Activated CD8-positive, alpha-beta memory T cell treated with anti-CD3 and anti-CD28 coated beads for 36 hours (primary cell): Measurements from ENCODE around the gene COL11A2. TPM values are rescaled to one million over a fixed set of nuclear protein-coding genes. Genes with fewer than 3 reads are reported as not detected.
"Not testable (repeated sequence)": the region's sequence is repeated elsewhere in the genome, so short reads cannot be mapped to it uniquely, and the experiment has no call there.

ENCODE experiments used
- CTCF ChIA-PET: fragments of 350-600 bp; sonication (Branson Sonifier 250); formaldehyde crosslinking; loops from one replicate; lab custom pipeline; 2021; ENCODE audit warnings: antibody characterized with exemption; lab: Charles Lee
- POLR2A ChIA-PET: fragments of 350-600 bp; sonication (Branson Sonifier 250); formaldehyde crosslinking; loops from one replicate; lab custom pipeline; 2021; ENCODE audit warnings: antibody characterized with exemption; lab: Charles Lee
- total RNA-seq, 2 experiments: library from RNA; stranded (reverse); gene quantifications; one replicate each; pipeline ENCODE4 v1.2.3, GENCODE V29; 2021

Gene COL11A2
- 1 to 10 TPM; 1.1 TPM for total RNA-seq

GRCh38 chr6:33192105-33192646 is at the start of gene COL11A2:
Gene COL11A2, minus strand, starts transcription at chr6:33192467. Its CDS starts 227 bp downstream, at chr6:33192240.
- CTCF ChIA-PET = no interaction called here
- POLR2A ChIA-PET = interaction anchor here (0.6 kb wide), 1 partner anchor 55 kb away, joined by 4 read pairs; no protein-coding TSS in a partner anchor

DNA sequence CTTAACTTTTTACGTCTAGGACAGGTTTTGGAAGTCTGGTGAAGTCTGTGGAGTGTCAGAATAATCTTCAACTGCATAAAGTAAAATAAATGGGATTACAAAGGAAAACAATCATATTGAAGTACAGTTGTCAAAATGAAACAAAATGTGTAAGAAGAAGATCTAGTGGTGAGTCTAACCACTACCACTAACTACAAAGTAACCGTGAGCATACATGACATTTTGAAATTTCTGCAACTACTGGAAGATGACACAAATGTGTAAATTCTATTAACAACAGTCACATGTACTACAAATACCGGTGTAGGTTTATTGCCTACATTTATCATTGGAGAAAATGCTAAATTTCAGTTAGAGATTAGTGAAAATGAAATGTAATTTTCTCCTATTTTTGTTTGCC is 49.7 kb upstream of the COL11A2 start:
- CTCF ChIA-PET = no interaction called here
- POLR2A ChIA-PET = no interaction called here

DNA sequence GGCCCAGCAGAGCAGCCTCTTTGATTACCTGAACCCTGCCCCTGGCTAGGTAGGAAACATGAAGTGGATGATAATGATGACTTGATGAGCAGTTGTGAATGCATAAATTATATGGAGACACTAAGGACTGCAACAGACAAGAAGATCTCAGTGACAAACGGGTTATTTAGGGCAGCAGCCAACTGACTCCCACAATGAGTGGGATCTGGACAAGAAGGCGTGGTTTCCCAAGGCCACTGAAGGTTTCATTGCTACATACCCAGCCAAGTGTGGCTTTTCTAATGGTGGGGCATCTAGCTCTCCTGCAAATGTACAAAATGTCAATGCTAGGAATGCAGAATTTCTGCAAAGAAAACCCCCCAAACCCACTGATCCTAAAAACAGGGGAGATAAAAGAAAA is 45.5 kb upstream of the COL11A2 start:
- CTCF ChIA-PET = interaction anchor here (0.6 to 0.7 kb wide), 2 partner anchors 8 to 86 kb away, joined by 3 to 4 read pairs; no protein-coding TSS in a partner anchor
- POLR2A ChIA-PET = no interaction called here

DNA sequence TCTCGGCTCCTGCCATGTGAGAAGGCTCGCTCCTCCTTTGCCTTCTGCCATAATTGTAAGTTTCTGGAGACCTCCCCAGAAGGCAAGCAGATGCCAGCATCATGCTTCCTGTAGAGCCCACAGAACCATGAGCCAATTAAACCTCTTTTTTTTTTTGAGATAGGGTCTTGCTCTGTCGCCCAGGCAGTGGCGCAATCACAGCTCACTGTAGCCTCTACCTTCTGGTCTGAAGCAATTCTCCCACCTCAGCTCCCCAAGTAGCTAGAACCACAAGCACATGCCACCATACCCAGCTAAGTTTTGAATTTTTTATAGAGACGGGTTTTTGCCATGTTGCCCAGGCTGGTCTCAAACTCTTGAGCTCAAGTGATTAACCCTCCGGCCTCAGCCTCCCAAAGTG is 44.6 kb upstream of the COL11A2 start:
- ChIA-PET POLR2A (interaction anchor here (0.5 kb wide), 1 partner anchor 18 kb away, joined by 5 read pairs; no protein-coding TSS in a partner anchor), CTCF (no interaction called here)

DNA sequence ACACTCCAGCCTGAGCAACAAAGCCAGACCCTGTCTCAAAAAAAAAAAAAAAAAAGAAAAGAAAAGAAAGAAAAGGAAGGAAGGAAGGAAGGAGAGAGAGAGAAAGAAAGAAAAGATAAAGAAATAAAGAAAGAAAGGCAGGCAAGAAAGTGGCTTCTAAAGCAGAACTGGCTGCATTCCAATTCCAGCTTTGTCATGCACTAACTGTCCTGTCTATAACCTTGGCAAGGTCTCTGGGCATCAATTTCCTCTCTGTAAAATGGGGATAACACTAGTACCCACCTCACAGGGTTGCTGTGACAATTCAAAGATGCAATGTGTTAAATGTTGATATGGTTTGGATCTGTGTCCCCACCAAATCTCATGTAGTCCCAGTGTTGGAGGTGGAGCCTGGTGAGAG is 44.1 kb upstream of the COL11A2 start:
- ChIA-PET POLR2A (interaction anchor here (0.5 to 0.6 kb wide), 2 partner anchors 17 to 41 kb away, joined by 3 to 5 read pairs; partner anchors contain the start of gene B3GALT4), CTCF (interaction anchor here (0.7 kb wide), 1 partner anchor 342 kb away, joined by 3 read pairs; no protein-coding TSS in a partner anchor)

- ChIA-PET CTCF (no interaction called here), POLR2A (no interaction called here)
These were observed 43.0 kb upstream of the COL11A2 start for GRCh38 chr6:33235221-33235634.

- POLR2A ChIA-PET = not testable (repeated sequence)
- CTCF ChIA-PET = interaction anchor here (1.0 kb wide), 1 partner anchor 100 kb away, joined by 3 read pairs; no protein-coding TSS in a partner anchor
These were observed 34.3 kb upstream of the COL11A2 start for GRCh38 chr6:33226503-33227120.

DNA sequence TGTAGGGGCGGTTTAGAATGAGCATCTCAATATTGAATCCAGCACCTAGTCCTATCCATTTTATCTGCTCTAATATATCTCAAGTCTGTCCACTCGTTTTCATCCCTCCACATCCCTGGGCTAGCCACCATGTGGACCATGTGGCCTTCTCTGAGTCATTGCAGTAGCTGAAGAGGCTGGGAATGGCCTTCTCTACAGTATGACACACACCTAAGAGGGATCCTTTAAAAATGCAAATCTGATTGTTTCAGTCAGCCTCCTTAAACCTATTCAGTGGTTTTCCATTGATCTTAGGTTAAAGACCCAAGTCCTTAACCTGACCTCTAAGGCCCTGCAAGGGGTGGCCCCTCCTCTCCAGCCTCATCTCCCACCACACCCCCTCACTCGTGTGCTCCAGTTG is 25.4 kb upstream of the COL11A2 start:
- ChIA-PET CTCF (no interaction called here), POLR2A (no interaction called here)

- CTCF ChIA-PET = no interaction called here
- POLR2A ChIA-PET = no interaction called here
These were observed 25.0 kb upstream of the COL11A2 start for GRCh38 chr6:33217246-33217645.

- ChIA-PET POLR2A (no interaction called here), CTCF (no interaction called here)
These were observed 23.9 kb upstream of the COL11A2 start for GRCh38 chr6:33216117-33216649.

GRCh38 chr6:33215271-33216116 is 23.2 kb upstream of the COL11A2 start:
- POLR2A ChIA-PET = no interaction called here
- CTCF ChIA-PET = interaction anchor here (1.2 kb wide), 1 partner anchor 33 kb away, joined by 3 read pairs; no protein-coding TSS in a partner anchor

DNA sequence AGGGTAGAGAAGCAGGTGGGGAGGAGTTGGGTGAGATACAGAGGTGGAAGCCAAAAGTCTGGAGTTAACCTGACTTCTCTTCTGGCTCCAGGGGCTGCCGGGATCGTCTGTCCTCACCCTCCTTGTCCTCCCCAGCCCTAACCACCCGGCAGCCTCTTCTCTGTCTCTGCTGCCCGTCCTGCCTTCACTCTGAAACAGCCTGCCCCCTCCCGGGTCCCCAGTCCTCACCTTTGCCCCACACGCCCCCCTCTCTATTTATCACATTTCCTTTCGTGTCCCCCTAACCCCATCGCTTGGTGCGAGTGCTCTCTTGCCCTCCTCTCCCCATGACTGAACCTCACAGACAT is 21.7 kb upstream of the COL11A2 start:
- POLR2A ChIA-PET = no interaction called here
- CTCF ChIA-PET = interaction anchor here (0.6 kb wide), 1 partner anchor 120 kb away, joined by 3 read pairs; no protein-coding TSS in a partner anchor

DNA sequence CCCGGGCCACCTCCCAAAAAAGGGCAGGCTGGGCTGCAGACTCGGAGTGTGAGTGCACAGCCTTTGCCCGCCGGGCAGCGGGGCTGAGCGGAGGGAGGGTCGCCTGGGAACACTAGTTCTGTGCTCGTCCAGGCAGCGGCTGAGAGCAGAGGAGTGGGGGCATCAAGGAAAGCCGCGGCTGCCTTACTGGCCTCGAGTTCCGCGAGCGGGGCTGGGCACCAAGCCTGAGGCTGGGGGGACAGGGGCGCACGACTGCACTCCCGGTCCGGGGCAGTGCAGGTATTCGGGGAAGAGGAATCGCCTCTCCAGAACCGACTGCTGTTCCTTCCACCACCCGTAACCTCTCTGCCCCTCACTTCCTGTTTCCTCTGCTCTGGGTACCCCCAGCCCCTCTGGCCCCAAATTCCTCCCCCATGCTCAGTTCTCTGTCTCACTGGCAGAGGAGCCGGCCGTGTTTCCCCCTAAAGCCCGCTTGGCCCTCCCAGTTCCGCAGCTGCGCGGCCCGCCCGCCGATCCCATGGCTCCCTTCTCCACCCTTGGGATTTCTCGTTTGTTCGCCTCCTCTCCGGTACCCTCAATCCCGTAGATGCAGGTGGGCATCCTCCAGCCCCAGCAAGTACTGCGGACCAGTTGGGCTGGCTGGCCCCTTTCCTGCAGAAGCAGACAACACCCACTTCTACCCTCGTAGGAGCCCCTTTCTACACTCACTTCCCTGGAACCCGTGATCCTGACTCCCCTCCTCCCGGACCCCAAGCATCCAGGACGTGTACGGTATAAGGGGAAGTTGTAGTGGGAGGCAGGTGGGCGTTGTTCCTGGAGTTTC is 21.1 kb upstream of the COL11A2 start:
- POLR2A ChIA-PET = no interaction called here
- CTCF ChIA-PET = interaction anchor here (0.6 to 1.2 kb wide), 2 partner anchors 16 to 120 kb away, joined by 3 to 4 read pairs; no protein-coding TSS in a partner anchor

- CTCF ChIA-PET = interaction anchor here (1.2 kb wide), 1 partner anchor 15 kb away, joined by 4 read pairs; no protein-coding TSS in a partner anchor
- POLR2A ChIA-PET = no interaction called here
These were observed 20.5 kb upstream of the COL11A2 start for GRCh38 chr6:33212857-33213165.

DNA sequence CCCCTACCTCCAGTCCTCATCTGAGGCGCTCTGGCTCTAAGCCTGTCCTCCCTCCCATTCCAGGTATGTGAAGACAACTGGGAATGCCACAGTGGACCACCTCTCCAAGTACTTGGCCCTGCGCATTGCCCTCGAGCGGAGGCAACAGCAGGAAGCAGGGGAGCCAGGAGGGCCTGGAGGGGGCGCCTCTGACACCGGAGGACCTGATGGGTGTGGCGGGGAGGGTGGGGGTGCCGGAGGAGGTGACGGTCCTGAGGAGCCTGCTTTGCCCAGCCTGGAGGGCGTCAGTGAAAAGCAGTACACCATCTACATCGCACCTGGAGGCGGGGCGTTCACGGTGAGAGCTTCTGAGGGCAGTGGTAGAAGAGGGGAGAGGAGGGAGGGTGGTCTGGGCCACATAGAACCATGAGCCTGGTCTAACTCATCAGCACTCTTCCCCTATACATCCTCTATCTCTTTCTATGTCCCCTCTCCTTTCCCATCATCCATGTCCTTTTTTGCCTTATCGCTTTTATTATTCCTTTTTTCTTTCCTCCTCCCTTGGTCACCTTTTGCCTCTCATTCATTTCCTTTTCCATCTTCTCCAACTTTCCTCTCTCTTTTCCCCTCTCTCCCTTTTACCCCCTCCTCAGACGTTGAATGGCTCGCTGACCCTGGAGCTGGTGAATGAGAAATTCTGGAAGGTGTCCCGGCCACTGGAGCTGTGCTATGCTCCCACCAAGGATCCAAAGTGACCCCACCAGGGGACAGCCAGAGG is 19.6 kb upstream of the COL11A2 start:
- POLR2A ChIA-PET = no interaction called here
- CTCF ChIA-PET = interaction anchor here (1.1 kb wide), 1 partner anchor 21 kb away, joined by 3 read pairs; no protein-coding TSS in a partner anchor

GRCh38 chr6:33211136-33211535 is 18.9 kb upstream of the COL11A2 start:
- POLR2A ChIA-PET = no interaction called here
- CTCF ChIA-PET = interaction anchor here (1.1 kb wide), 1 partner anchor 22 kb away, joined by 3 read pairs; no protein-coding TSS in a partner anchor

- POLR2A ChIA-PET = interaction anchor here (1.4 kb wide), 1 partner anchor 238 kb away, joined by 3 read pairs; no protein-coding TSS in a partner anchor
- CTCF ChIA-PET = interaction anchor here (2.4 kb wide), 1 partner anchor 13 kb away, joined by 9 read pairs; no protein-coding TSS in a partner anchor
These were observed 17.6 kb upstream of the COL11A2 start for GRCh38 chr6:33209856-33210255.
